ENCODE results near the gene HCRTR2.
"Not testable (repeated sequence)": the region's sequence is repeated elsewhere in the genome, so short reads cannot be mapped to it uniquely, and the experiment has no call there.

The HCRTR2 gene

DNA sequence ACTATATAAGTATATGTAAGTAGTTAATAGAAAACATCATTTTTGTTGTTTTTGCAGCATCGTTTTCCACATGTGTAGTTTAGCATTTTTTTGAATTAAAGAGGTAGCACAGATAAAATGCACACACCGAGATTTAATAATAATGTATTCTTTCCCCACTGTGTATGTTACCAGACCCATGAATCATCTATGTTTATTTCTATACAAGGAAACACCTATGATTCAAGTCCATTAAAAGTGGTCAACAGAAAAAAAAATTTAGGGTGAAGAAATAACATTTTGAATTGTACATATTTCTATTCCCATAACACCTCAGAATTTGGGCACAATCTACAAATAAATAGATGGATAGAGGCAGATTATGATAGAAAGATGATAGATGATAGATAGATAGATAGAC is 31.7 kb upstream of the HCRTR2 start:
- Histone ChIP-seq H3K4me2 (ENCODE audit: low read length) (no peak overlapping the region), H4K20me1 (ENCODE audit: control insufficient read depth, insufficient read depth, low read depth, low read length) (no peaks in the 10 kb centered on the region), H3F3A (ENCODE audit: control insufficient read depth, insufficient read depth) (no peaks in the 10 kb centered on the region), H3K9me3 (ENCODE audit: control insufficient read depth, insufficient read depth, low read length) (no peaks in the 10 kb centered on the region; the same call in 1 of the 2 replicates), H3K9me2 (replicated peaks; ENCODE audit: control insufficient read depth, low read length) (no peaks in the 10 kb centered on the region), H3K4me3 (ENCODE audit: low read length) (no peak overlapping the region), H3K27ac (ENCODE audit: low read depth, low read length) (no peak overlapping the region), H3K4me1 (ENCODE audit: control insufficient read depth, low read length) (no peaks in the 10 kb centered on the region), H3K27me3 (ENCODE audit: control insufficient read depth, low read length) (no peaks in the 10 kb centered on the region), H3K36me3 (ENCODE audit: control insufficient read depth, low read length) (no peaks in the 10 kb centered on the region), H3K79me2 (ENCODE audit: control insufficient read depth, low read length) (no peaks in the 10 kb centered on the region)
- TF ChIP-seq, protein P1, sequence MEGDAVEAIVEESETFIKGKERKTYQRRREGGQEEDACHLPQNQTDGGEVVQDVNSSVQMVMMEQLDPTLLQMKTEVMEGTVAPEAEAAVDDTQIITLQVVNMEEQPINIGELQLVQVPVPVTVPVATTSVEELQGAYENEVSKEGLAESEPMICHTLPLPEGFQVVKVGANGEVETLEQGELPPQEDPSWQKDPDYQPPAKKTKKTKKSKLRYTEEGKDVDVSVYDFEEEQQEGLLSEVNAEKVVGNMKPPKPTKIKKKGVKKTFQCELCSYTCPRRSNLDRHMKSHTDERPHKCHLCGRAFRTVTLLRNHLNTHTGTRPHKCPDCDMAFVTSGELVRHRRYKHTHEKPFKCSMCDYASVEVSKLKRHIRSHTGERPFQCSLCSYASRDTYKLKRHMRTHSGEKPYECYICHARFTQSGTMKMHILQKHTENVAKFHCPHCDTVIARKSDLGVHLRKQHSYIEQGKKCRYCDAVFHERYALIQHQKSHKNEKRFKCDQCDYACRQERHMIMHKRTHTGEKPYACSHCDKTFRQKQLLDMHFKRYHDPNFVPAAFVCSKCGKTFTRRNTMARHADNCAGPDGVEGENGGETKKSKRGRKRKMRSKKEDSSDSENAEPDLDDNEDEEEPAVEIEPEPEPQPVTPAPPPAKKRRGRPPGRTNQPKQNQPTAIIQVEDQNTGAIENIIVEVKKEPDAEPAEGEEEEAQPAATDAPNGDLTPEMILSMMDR (IDR thresholded peaks at IDR 0.05; ENCODE audit: low read depth, low read length, poor library complexity, severe bottlenecking), result no peak
- no peak for TF ChIP-seq EZH2phosphoT487 (IDR thresholded peaks at IDR 0.05; ENCODE audit: borderline replicate concordance, low read length)

DNA sequence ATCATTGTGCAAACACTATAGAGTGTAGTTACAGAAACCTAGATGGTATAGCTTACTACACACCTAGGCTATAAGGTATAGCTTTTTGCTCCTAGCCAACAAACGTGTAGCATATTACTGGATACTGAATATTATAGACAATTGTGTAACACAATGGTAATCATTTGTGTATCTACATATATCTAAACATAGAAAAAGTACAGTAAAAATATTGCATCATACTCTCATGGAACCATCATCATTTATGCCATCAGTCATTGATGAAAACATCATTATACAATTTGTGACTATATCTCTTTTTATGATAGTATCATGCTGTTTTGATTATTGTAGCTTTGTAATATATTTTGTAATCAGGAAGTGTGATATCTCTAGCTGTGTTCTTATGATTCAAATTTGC is 21.0 kb upstream of the HCRTR2 start:
- no peak overlapping the region for H3K27ac ChIP-seq (ENCODE audit: low read depth, low read length)
- TF ChIP-seq, protein P1 (IDR thresholded peaks at IDR 0.05; ENCODE audit: low read depth, low read length, poor library complexity, severe bottlenecking), result no peak
- TF ChIP-seq EZH2phosphoT487 (IDR thresholded peaks at IDR 0.05; ENCODE audit: borderline replicate concordance, low read length), result no peak
- H3K9me3 ChIP-seq (ENCODE audit: control insufficient read depth, insufficient read depth, low read length), result no peaks in the 10 kb centered on the region; the same call in 1 of the 2 replicates
- no peaks in the 10 kb centered on the region for H3K79me2 ChIP-seq (ENCODE audit: control insufficient read depth, low read length)
- H3K9me2 ChIP-seq (replicated peaks; ENCODE audit: control insufficient read depth, low read length), result no peaks in the 10 kb centered on the region
- H3F3A ChIP-seq (ENCODE audit: control insufficient read depth, insufficient read depth), result no peaks in the 10 kb centered on the region
- H3K36me3 ChIP-seq (ENCODE audit: control insufficient read depth, low read length), result no peaks in the 10 kb centered on the region
- no peaks in the 10 kb centered on the region for H3K4me1 ChIP-seq (ENCODE audit: control insufficient read depth, low read length)
- no peaks in the 10 kb centered on the region for H3K27me3 ChIP-seq (ENCODE audit: control insufficient read depth, low read length)
- H3K4me3 ChIP-seq (ENCODE audit: low read length), result no peak overlapping the region
- no peak overlapping the region for H3K4me2 ChIP-seq (ENCODE audit: low read length)
- H4K20me1 ChIP-seq (ENCODE audit: control insufficient read depth, insufficient read depth, low read depth, low read length), result no peaks in the 10 kb centered on the region

DNA sequence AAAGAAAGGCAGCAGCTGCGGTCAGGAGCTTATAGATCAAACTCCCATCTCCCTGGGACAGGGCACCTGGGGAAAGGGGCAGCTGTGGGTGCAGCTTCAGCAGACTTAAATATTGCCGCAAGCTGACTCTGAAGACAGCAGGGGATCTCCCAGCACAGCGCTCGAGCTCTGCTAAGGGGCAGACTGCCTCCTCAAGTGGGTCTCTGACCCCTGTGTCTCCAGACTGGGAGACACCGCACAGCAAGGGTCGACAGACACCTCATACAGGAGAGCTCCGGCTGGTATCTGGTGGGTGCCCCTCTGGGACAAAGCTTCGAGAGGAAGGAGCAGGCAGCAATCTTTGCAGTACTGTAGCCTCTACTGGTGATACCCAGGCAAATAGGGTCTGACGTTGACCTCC is 15.5 kb upstream of the HCRTR2 start:
- H4K20me1 ChIP-seq (ENCODE audit: control insufficient read depth, insufficient read depth, low read depth, low read length); H3F3A ChIP-seq (ENCODE audit: control insufficient read depth, insufficient read depth); H3K27me3 ChIP-seq (ENCODE audit: control insufficient read depth, low read length); H3K79me2 ChIP-seq (ENCODE audit: control insufficient read depth, low read length); H3K9me2 ChIP-seq (replicated peaks; ENCODE audit: control insufficient read depth, low read length); H3K4me2 ChIP-seq (ENCODE audit: low read length); H3K4me3 ChIP-seq (ENCODE audit: low read length); H3K36me3 ChIP-seq (ENCODE audit: control insufficient read depth, low read length); H3K4me1 ChIP-seq (ENCODE audit: control insufficient read depth, low read length); H3K27ac ChIP-seq (ENCODE audit: low read depth, low read length); H3K9me3 ChIP-seq (ENCODE audit: control insufficient read depth, insufficient read depth, low read length): not testable (repeated sequence)

DNA sequence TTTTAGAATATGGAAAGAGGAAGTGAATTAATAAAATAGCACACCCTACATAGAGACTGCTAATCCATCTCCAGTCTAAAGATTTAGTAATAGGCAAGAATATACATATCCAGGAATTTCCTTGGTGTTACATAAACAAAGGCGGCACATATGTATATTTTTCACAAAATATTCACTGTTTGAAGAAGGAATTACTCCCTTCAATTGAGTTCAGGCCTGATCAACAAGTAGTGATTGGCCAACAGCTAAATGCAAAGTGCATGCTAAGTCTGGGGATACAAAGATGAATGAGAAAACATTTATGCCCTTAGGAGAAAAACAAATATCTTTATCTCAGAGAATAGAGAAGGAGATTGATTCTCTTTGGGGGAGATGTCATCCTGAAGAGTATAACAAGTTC is 6.5 kb upstream of the HCRTR2 start:
- H3K79me2 ChIP-seq (ENCODE audit: control insufficient read depth, low read length), result no peaks in the 10 kb centered on the region
- H3K27me3 ChIP-seq (ENCODE audit: control insufficient read depth, low read length), result no peaks in the 10 kb centered on the region
- no peaks in the 10 kb centered on the region for H3F3A ChIP-seq (ENCODE audit: control insufficient read depth, insufficient read depth)
- H3K4me3 ChIP-seq (ENCODE audit: low read length), result no peak overlapping the region
- TF ChIP-seq, protein P1 (IDR thresholded peaks at IDR 0.05; ENCODE audit: low read depth, low read length, poor library complexity, severe bottlenecking), result no peak
- TF ChIP-seq EZH2phosphoT487 (IDR thresholded peaks at IDR 0.05; ENCODE audit: borderline replicate concordance, low read length), result no peak
- no peaks in the 10 kb centered on the region for H4K20me1 ChIP-seq (ENCODE audit: control insufficient read depth, insufficient read depth, low read depth, low read length)
- H3K4me1 ChIP-seq (ENCODE audit: control insufficient read depth, low read length), result no peaks in the 10 kb centered on the region
- no peaks in the 10 kb centered on the region for H3K9me2 ChIP-seq (replicated peaks; ENCODE audit: control insufficient read depth, low read length)
- no peak overlapping the region for H3K4me2 ChIP-seq (ENCODE audit: low read length)
- H3K27ac ChIP-seq (ENCODE audit: low read depth, low read length), result no peak overlapping the region
- no peaks in the 10 kb centered on the region for H3K36me3 ChIP-seq (ENCODE audit: control insufficient read depth, low read length)
- H3K9me3 ChIP-seq (ENCODE audit: control insufficient read depth, insufficient read depth, low read length), result no peaks in the 10 kb centered on the region
